Measurements from ENCODE around the gene TNFRSF11A.

The TNFRSF11A gene

GRCh38 chr18:62338446-62339105 lies 13.5 kb downstream of the TNFRSF11A start:
- no peak for FAIRE-seq
- DNase-seq (ENCODE audit: insufficient read length, low spot score) = no peak
- TF ChIP-seq, protein P1, sequence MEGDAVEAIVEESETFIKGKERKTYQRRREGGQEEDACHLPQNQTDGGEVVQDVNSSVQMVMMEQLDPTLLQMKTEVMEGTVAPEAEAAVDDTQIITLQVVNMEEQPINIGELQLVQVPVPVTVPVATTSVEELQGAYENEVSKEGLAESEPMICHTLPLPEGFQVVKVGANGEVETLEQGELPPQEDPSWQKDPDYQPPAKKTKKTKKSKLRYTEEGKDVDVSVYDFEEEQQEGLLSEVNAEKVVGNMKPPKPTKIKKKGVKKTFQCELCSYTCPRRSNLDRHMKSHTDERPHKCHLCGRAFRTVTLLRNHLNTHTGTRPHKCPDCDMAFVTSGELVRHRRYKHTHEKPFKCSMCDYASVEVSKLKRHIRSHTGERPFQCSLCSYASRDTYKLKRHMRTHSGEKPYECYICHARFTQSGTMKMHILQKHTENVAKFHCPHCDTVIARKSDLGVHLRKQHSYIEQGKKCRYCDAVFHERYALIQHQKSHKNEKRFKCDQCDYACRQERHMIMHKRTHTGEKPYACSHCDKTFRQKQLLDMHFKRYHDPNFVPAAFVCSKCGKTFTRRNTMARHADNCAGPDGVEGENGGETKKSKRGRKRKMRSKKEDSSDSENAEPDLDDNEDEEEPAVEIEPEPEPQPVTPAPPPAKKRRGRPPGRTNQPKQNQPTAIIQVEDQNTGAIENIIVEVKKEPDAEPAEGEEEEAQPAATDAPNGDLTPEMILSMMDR (IDR thresholded peaks at IDR 0.05; ENCODE audit: insufficient read depth, missing control alignments) = no peak

GRCh38 chr18:62339106-62339988 lies 14.2 kb downstream of the TNFRSF11A start:
- no peak for DNase-seq (ENCODE audit: insufficient read length, low spot score)
- FAIRE-seq = peak; percentile 21

GRCh38 chr18:62340996-62341395 lies 15.9 kb downstream of the TNFRSF11A start:
- FAIRE-seq (peak; percentile 93), DNase-seq (ENCODE audit: insufficient read length, low spot score) (no peak)
- TF ChIP-seq, protein P1 (IDR thresholded peaks at IDR 0.05; ENCODE audit: insufficient read depth, missing control alignments) = no peak

More at GRCh38 chr18:62339106-62339988, 14.2 kb downstream of the TNFRSF11A start:
- TF ChIP-seq, protein P1 (IDR thresholded peaks at IDR 0.05; ENCODE audit: insufficient read depth, missing control alignments) = no peak

GRCh38 chr18:62341473-62341872 lies 16.4 kb downstream of the TNFRSF11A start:
- TF ChIP-seq, protein P1 (IDR thresholded peaks at IDR 0.05; ENCODE audit: insufficient read depth, missing control alignments) = no peak

DNA sequence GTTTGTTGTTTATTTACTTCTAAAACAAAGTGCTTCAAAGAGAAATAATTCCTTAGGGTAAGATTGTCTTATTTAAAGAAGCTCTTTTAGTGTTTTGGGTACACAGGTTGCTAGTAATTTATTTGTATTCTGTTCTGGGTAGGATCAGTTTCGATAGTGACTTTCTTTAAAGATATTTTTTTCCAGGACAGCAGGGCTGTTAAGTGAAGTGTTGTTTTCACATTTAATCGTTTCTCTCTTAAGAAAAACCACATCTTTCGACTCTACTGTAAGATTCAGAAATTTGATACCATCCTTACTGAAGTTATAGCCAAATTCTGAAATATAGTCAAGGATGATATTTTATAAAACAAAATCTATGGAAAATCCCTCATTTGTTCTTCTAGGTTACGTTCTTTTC lies 17.8 kb downstream of the TNFRSF11A start:
- no peak for DNase-seq (ENCODE audit: insufficient read length, low spot score)
- FAIRE-seq = peak; percentile 99
- TF ChIP-seq, protein P1 (IDR thresholded peaks at IDR 0.05; ENCODE audit: insufficient read depth, missing control alignments) = no peak

More at GRCh38 chr18:62341473-62341872, 16.4 kb downstream of the TNFRSF11A start:
- FAIRE-seq (no peak), DNase-seq (ENCODE audit: insufficient read length, low spot score) (no peak)

GRCh38 chr18:62343316-62343715 lies 18.2 kb downstream of the TNFRSF11A start:
- TF ChIP-seq, protein P1 (IDR thresholded peaks at IDR 0.05; ENCODE audit: insufficient read depth, missing control alignments) = no peak
- DNase-seq (ENCODE audit: insufficient read length, low spot score) (no peak), FAIRE-seq (no peak)

All from D721Med (cell line).